ENCODE results near the gene ARF4.

DNA sequence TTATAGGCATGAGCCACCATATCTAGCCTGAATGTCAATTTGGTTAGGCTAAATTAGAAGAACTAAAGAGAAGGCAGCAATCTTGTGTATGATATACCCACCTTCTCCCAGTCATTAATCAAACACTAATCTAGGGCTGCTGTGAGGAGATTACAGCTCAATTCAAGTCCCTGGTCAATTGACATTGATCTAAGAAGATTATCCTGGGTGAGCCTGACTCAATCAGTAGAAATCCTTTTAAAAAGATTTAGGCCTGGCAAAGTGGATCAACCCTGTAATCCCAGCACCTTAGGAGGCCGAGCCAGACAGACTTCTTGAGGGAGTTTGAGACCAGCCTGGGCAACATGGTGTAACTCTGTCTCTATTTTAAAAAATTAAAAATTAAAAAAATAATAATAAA lies 50.5 kb downstream of the ARF4 start:
- TF ChIP-seq, protein P1, sequence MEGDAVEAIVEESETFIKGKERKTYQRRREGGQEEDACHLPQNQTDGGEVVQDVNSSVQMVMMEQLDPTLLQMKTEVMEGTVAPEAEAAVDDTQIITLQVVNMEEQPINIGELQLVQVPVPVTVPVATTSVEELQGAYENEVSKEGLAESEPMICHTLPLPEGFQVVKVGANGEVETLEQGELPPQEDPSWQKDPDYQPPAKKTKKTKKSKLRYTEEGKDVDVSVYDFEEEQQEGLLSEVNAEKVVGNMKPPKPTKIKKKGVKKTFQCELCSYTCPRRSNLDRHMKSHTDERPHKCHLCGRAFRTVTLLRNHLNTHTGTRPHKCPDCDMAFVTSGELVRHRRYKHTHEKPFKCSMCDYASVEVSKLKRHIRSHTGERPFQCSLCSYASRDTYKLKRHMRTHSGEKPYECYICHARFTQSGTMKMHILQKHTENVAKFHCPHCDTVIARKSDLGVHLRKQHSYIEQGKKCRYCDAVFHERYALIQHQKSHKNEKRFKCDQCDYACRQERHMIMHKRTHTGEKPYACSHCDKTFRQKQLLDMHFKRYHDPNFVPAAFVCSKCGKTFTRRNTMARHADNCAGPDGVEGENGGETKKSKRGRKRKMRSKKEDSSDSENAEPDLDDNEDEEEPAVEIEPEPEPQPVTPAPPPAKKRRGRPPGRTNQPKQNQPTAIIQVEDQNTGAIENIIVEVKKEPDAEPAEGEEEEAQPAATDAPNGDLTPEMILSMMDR (IDR thresholded peaks at IDR 0.05; ENCODE audit: low read length), result no peak
- no peak for TF ChIP-seq EZH2 (optimal IDR thresholded peaks at IDR 0.05; ENCODE audit: low read depth, low read length)
- no peak for TF ChIP-seq EZH2phosphoT487 (IDR thresholded peaks at IDR 0.05; ENCODE audit: low read length)
